Measurements from ENCODE around the gene BACE2.

DNA sequence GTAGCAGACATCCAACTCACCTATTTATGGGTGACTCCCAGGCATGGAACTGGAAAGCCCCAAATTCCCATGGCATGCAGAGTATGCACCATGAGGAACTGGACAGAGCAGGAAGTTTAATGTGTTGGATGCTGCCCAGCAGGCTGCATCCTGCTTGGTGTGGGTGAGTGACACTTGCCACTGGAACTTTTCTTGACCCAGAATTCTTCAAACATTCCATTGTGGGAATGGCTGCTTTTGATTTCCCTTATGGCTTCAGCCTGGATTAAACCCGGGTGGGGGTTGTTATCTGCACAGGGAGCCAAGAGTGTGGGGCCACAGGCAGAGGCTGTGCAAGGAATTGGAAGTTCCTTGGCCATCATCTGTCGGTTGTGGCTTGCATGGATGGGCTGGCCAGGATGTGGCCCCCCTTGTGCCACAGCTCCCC is 26.9 kb upstream of the BACE2 start:
- TF ChIP-seq, protein P1, sequence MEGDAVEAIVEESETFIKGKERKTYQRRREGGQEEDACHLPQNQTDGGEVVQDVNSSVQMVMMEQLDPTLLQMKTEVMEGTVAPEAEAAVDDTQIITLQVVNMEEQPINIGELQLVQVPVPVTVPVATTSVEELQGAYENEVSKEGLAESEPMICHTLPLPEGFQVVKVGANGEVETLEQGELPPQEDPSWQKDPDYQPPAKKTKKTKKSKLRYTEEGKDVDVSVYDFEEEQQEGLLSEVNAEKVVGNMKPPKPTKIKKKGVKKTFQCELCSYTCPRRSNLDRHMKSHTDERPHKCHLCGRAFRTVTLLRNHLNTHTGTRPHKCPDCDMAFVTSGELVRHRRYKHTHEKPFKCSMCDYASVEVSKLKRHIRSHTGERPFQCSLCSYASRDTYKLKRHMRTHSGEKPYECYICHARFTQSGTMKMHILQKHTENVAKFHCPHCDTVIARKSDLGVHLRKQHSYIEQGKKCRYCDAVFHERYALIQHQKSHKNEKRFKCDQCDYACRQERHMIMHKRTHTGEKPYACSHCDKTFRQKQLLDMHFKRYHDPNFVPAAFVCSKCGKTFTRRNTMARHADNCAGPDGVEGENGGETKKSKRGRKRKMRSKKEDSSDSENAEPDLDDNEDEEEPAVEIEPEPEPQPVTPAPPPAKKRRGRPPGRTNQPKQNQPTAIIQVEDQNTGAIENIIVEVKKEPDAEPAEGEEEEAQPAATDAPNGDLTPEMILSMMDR (IDR thresholded peaks at IDR 0.05), result no peak
- TF ChIP-seq POLR2A (IDR thresholded peaks at IDR 0.05), result no peak

All from thyroid gland (tissue), 4 donors.